Measurements from ENCODE around the gene UBTD2. TPM values are rescaled to one million over a fixed set of nuclear protein-coding genes. Genes with fewer than 3 reads are reported as not detected.

UBTD2 gene
- total and polyA plus RNA-seq, 12 donors: 7.5 to 11.3 (median 8.9) TPM

- Histone ChIP-seq H3K36me3 (peaks cover 0 to 25% (median 0%) of the 10 kb centered on the region in 9 donors), H3K9me3 (no peaks in the 10 kb centered on the region), H3K4me1 (peaks cover 21 to 56% (median 40%) of the 10 kb centered on the region in 9 donors), H3K27ac (peak overlapping the region in 7 of 10 donors; percentile 20 to 70 (median 48)), H3K4me3 (no peak overlapping the region), H3K27me3 (no peaks in the 10 kb centered on the region)
- WGBS, 2 donors: 48 to 66% methylated on average over 5 of the region's 5 CpGs
- DNase-seq: no peak
- ATAC-seq: no peak
- TF ChIP-seq, protein P1, sequence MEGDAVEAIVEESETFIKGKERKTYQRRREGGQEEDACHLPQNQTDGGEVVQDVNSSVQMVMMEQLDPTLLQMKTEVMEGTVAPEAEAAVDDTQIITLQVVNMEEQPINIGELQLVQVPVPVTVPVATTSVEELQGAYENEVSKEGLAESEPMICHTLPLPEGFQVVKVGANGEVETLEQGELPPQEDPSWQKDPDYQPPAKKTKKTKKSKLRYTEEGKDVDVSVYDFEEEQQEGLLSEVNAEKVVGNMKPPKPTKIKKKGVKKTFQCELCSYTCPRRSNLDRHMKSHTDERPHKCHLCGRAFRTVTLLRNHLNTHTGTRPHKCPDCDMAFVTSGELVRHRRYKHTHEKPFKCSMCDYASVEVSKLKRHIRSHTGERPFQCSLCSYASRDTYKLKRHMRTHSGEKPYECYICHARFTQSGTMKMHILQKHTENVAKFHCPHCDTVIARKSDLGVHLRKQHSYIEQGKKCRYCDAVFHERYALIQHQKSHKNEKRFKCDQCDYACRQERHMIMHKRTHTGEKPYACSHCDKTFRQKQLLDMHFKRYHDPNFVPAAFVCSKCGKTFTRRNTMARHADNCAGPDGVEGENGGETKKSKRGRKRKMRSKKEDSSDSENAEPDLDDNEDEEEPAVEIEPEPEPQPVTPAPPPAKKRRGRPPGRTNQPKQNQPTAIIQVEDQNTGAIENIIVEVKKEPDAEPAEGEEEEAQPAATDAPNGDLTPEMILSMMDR (IDR thresholded peaks at IDR 0.05): no peak
- intact Hi-C loops (cut with DNase I): no loop called here
These were observed 120.6 kb downstream of the UBTD2 start for GRCh38 chr5:172162987-172163343.

- Histone ChIP-seq H3K27me3 (no peaks in the 10 kb centered on the region), H3K27ac (peak overlapping the region in 2 of 10 donors; percentile 36 to 70), H3K4me1 (peaks cover 21 to 54% (median 35%) of the 10 kb centered on the region in 9 donors), H3K9me3 (no peaks in the 10 kb centered on the region), H3K4me3 (no peak overlapping the region), H3K36me3 (peaks cover 0 to 30% (median 0%) of the 10 kb centered on the region in 9 donors)
- intact Hi-C loops (cut with DNase I): no loop called here
- WGBS, 2 donors: 88 to 96% methylated on average over 5 of the region's 5 CpGs
- no peak for DNase-seq
- TF ChIP-seq, protein P1 (IDR thresholded peaks at IDR 0.05): no peak
- no peak for ATAC-seq
These were observed 121.1 kb downstream of the UBTD2 start for GRCh38 chr5:172162323-172162986.

DNA sequence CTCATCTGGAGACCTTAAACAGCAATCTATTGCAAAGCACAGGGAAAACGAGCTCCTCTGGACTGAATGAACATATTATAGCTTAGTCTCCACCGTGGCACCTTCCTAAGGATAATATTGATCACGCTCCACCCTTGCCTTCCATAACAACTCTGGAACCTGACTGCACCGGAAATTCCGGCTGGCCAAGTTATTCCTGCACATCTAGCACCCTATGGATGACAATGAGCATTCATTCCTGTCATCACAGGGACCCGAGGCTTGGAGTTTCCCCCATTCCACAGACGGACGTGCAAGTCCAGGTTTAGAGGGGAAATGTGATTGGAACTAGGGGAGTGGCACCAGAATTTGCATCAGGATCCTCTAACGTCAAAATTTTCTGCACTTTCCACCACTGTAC is 123.1 kb downstream of the UBTD2 start:
- ATAC-seq (no peak), DNase-seq (no peak)
- Histone ChIP-seq H3K27ac (no peak overlapping the region), H3K4me3 (no peak overlapping the region), H3K36me3 (peaks cover 0 to 38% (median 0%) of the 10 kb centered on the region in 9 donors), H3K4me1 (peaks cover 21 to 68% (median 52%) of the 10 kb centered on the region in 9 donors), H3K9me3 (no peaks in the 10 kb centered on the region), H3K27me3 (no peaks in the 10 kb centered on the region)
- WGBS, 2 donors: 74 to 76% methylated on average over 9 of the region's 9 CpGs
- TF ChIP-seq, protein P1 (IDR thresholded peaks at IDR 0.05): no peak
- intact Hi-C loops (cut with DNase I): no loop called here

Other genes starting within 250 kb of the UBTD2 start
- gene STK10, start 95.5 kb downstream of the UBTD2 start, total RNA-seq: 10 to 100 TPM in 5 of 10 donors, 1 to 10 TPM in 5; 5.6 to 22.3 (median 9.8) TPM
- 10 to 100 TPM in 1 of 2 donors, 1 to 10 TPM in 1; 9.3 to 10.8 TPM for gene STK10, start 95.5 kb downstream of the UBTD2 start, polyA plus RNA-seq
- not detected for gene EFCAB9, start 89.6 kb downstream of the UBTD2 start, total RNA-seq
- not detected for gene EFCAB9, start 89.6 kb downstream of the UBTD2 start, polyA plus RNA-seq
- gene SH3PXD2B, start 170.8 kb upstream of the UBTD2 start, total RNA-seq: 10 to 100 TPM in 2 of 10 donors, 1 to 10 TPM in 8; 2.9 to 12.5 (median 5.9) TPM
- gene SH3PXD2B, start 170.8 kb upstream of the UBTD2 start, polyA plus RNA-seq: 1 to 10 TPM; 1.8 to 5.7 TPM